Activated naive CD4-positive, alpha-beta T cell treated with anti-CD3 and anti-CD28 coated beads, Interleukin-2, amount 50 U/mL, for 16 hours (primary cell): Measurements from ENCODE around the gene GGTLC2.
"Not testable (repeated sequence)": the region's sequence is repeated elsewhere in the genome, so short reads cannot be mapped to it uniquely, and the experiment has no call there.

Source experiments
- DNase-seq: peaks from one replicate; pipeline ENCODE4 v3.0.0-alpha.2; 2020

The GGTLC2 gene

GRCh38 chr22:22642255-22642654 is 2.2 kb upstream of the GGTLC2 start:
- DNase-seq: not testable (repeated sequence)

- not testable (repeated sequence) for DNase-seq
Observed at GRCh38 chr22:22645969-22646368, 1.6 kb downstream of the GGTLC2 start.

- DNase-seq: not testable (repeated sequence)
Observed at GRCh38 chr22:22647952-22648351, 3.5 kb downstream of the GGTLC2 start.

- not testable (repeated sequence) for DNase-seq
Observed at GRCh38 chr22:22648863-22649536, 4.6 kb downstream of the GGTLC2 start.

GRCh38 chr22:22649761-22650160 is 5.3 kb downstream of the GGTLC2 start:
- DNase-seq: not testable (repeated sequence)

- not testable (repeated sequence) for DNase-seq
Observed at GRCh38 chr22:22650398-22650797, 6.0 kb downstream of the GGTLC2 start.

- not testable (repeated sequence) for DNase-seq
Observed at GRCh38 chr22:22650803-22651515, 6.5 kb downstream of the GGTLC2 start.

- DNase-seq: not testable (repeated sequence)
Observed at GRCh38 chr22:22651593-22651992, 7.2 kb downstream of the GGTLC2 start.

GRCh38 chr22:22652102-22652501 is 7.7 kb downstream of the GGTLC2 start:
- DNase-seq: not testable (repeated sequence)

- DNase-seq: not testable (repeated sequence)
Observed at GRCh38 chr22:22652573-22652972, 8.2 kb downstream of the GGTLC2 start.

GRCh38 chr22:22653677-22654381 is 9.4 kb downstream of the GGTLC2 start:
- DNase-seq: not testable (repeated sequence)

- DNase-seq: no peak
Observed at GRCh38 chr22:22655452-22656290, 11.3 kb downstream of the GGTLC2 start.

GRCh38 chr22:22657712-22658111 is 13.3 kb downstream of the GGTLC2 start:
- DNase-seq: no peak

- no peak for DNase-seq
Observed at GRCh38 chr22:22661275-22661674, 16.9 kb downstream of the GGTLC2 start.

GRCh38 chr22:22662095-22662494 is 17.7 kb downstream of the GGTLC2 start:
- DNase-seq: no peak

- DNase-seq: no peak
Observed at GRCh38 chr22:22663861-22664800, 19.7 kb downstream of the GGTLC2 start.

GRCh38 chr22:22666307-22667091 is 22.1 kb downstream of the GGTLC2 start:
- DNase-seq: no peak

GRCh38 chr22:22667966-22668880 is 23.8 kb downstream of the GGTLC2 start:
- no peak for DNase-seq

- DNase-seq: no peak
Observed at GRCh38 chr22:22669093-22669492, 24.7 kb downstream of the GGTLC2 start.
